HuH-7.5 (cell line): Measurements from ENCODE around the gene CD83.

Experiments
- DNase-seq: peaks from one replicate; pipeline ENCODE4 v3.0.0; 2011; ENCODE audit warnings: low spot score

The CD83 gene

GRCh38 chr6:14091339-14091978 is 26.1 kb upstream of the CD83 start:
- DNase-seq, result no peak

DNA sequence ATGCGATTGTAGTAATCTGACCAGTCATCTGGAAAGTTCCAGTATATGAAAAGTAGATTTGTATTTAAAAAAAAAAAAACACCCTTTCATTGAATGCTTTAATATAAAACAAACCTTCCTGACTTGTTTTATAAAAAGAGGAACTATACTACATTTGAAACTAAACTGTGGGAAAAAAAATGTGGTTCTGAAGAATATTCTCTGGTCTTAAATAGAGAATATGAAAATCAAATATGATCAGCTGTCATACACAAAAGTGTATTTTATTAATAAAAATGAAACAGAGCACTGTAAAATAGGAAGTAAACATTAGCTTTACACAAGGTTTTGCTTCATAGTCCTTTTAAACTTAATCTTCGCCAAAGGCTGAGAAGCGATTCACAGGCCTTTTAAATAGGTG is 25.3 kb upstream of the CD83 start:
- DNase-seq, result no peak

GRCh38 chr6:14092838-14093789 is 24.5 kb upstream of the CD83 start:
- no peak for DNase-seq

DNA sequence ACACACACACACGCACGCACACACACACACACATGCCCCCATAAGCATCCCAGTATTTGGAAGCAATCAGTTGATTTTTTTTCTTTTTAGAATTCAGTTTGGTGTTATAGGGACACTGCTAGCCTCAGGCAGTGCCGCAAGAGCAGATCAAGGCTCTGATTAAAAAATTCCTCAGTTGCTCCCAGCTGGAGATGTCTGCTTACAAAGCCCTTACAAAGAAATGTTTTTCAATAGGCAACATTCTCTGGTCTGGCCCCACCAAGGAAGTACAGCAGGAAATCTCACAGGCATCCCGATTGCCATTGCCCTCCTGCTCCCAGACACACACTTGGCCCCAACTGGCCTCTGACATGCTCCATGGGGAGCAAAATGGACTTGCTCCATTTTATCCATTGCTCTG is 22.9 kb upstream of the CD83 start:
- DNase-seq, result no peak

GRCh38 chr6:14095437-14095836 is 22.1 kb upstream of the CD83 start:
- no peak for DNase-seq

DNA sequence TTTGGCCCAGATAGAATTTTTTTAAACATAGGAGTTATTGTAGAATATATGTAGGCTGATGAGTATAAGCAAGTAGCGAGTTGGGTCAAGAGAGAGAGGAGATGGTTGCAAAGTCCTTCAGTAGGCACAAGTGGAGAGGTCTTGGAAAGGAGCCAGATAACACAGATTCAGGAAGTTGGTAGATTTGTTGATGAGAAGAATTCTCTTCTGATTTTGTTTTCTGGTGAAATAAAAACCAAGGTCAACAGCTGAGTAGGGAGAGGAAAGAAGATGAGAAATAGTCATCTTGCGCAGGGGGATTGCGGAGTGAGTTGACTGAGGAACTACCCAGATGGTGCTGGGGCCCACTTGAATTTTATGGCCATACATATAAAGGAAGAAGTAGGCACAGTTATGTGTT is 17.4 kb upstream of the CD83 start:
- no peak for DNase-seq

- no peak for DNase-seq
These were observed 16.6 kb upstream of the CD83 start for GRCh38 chr6:14100966-14101365.

- DNase-seq, result no peak
These were observed 15.2 kb upstream of the CD83 start for GRCh38 chr6:14102383-14102782.

DNA sequence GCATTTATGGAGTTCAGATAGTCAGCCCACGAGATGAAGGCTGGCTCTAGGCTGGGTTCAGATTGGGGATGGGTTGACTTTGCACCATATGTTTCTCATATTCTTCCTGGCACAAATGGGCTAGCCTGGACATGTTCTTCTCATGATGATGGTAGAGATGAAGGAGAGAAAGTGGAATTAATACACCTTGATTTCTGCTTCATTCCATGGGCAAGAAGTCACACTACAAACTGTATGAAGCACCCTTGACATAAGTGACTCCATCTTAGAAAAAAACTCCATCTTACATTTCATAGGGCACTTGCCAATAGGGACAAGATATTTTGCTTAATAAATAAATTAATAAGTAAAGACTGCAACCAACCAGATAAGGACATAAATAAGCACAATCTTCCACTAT is 12.0 kb upstream of the CD83 start:
- DNase-seq, result no peak

DNA sequence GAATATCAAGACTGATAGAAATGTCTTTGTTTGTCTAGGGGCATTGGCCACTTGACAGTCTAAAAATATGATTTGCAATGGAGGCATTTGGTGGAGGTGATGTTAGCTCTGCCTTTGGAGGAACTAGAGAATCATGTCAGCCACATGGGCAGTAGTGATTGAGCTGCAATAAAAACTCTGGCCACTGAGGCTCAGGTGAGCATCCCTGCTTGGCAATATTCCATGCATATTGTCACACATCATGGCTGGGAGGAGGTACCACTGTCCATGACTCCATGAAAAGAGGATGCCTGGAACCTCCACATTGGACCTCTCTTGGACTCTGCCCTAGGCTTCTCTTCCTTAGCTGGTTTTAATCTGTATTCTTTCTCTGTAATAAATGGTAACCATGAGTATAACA is 10.6 kb upstream of the CD83 start:
- DNase-seq, result no peak

- DNase-seq, result no peak
These were observed 9.7 kb upstream of the CD83 start for GRCh38 chr6:14107711-14108494.

DNA sequence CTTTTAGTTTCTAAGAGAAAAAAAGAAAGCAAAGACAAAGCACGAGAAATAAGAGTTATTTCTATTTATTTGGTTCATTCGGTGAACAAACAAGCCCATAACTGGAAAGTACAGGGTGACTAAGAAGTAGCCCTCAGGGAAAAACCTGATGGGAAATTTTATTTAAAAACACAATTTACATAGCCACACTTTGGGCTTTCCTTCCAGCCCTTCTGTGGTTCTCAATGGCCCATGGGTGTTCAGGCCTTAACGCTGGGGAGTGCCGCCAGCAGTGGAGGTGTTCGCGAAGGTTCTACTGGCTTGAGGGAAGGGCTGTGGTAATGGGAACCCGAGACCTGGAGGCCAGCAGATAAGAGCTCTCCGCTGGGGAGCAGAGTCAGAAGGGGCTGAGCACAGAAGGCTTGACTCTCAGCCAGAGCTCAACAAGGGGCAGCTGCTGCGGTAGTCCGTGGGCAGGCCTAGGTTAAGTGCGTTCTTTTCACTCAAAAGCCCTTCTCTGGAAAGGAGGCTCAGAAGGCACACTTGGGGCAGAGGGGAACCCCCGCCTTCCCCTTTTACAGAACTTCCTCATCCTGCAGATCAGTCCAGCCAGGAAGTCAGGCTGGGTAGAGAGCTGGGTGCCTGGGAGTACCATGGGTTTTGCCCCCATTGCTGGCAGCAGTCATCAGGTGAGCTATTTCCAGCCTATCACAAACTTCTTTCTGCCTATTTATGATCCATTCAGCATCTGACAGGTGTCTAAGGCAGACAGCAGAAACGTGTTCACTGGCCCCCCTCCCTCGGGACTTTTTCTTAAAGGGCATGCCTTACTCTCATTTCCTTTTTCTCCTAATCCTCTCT is 8.8 kb upstream of the CD83 start:
- DNase-seq, result no peak

DNA sequence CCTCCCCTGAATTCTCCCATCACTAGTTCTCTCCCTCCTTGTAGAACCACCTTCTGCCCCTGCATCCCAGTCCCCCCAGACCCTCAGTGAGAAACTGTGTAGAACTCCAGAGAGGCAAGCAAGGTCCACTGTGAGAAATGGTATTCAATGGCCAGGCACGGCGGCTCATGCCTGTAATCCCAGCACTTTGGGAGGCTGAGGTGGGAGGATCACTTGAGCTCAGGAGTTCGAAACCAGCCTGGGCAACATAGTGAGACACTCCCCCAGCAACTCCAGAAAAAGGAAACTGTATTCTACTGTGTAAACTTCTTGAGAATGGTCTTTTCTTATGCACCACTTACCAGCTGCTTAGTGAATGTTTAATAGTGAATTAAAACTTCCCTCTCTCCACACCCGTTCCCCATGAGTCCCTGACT is 8.2 kb upstream of the CD83 start:
- DNase-seq, result no peak

GRCh38 chr6:14110001-14110818 is 7.4 kb upstream of the CD83 start:
- no peak for DNase-seq

DNA sequence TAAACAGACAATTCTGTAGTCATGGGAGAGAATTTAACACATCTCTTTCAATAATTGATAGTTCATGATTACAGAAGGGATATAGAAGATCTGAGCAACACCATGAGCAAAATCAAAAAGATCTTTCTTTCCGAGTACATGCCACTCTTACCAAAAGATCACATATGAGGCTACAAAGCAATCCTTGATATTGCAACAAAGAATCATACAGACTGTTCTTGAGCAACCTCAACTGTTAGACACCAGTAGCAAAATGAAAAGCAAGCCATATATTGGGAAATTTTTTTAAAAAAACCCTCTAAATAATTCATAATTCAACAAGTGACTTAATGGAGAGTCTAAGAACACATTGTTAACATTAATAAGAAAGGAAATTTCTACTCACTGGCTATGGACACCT is 3.6 kb upstream of the CD83 start:
- no peak for DNase-seq

DNA sequence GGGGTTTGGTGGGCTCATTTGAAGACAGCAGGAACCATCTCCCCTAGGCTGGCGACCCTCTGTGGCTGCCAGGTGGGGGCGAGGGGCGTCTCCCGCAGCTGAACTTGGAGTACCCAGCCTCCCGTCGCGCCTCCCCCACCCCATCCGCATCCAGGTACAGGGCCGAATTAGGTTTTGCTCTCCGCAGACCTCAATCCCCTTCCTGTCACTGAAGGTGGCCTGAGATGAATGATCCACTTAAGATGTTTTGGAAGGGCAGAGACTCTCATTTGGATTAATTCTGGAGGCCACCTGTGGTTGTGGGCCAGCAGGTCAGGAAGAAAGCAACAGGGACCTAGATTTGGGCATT is 493 bp downstream of the CD83 start:
- DNase-seq, result no peak

DNA sequence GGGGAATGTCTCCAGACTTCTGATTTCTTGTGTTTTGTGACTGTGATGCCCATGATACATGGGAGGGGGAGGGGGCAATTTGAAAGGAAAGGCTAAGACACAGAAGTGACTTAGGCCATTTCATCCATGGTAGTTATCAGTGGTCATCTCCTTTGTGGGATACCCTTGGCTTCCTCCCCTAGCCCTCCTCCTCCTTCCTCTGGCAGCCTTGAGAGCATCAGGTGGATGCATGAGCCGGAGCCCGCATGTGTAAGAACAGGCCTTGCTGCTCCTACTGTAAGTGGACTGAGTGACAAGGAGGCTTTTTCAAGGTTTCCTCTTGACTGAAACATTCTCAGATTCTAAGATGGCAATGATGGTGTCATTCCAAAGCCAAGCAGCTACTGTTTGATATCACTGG is 874 bp downstream of the CD83 start:
- no peak for DNase-seq

- no peak for DNase-seq
These were observed 2.2 kb downstream of the CD83 start for GRCh38 chr6:14119784-14120183.

- DNase-seq, result no peak
These were observed 3.0 kb downstream of the CD83 start for GRCh38 chr6:14120546-14120945.

GRCh38 chr6:14121936-14122344 is 4.4 kb downstream of the CD83 start:
- no peak for DNase-seq
